ENCODE measurements around the gene PRELID2. TPM values are rescaled to one million over a fixed set of nuclear protein-coding genes. Genes with fewer than 3 reads are reported as not detected.

Gene PRELID2
- total RNA-seq, 1 donor from 2014 or later = 21.4 TPM

DNA sequence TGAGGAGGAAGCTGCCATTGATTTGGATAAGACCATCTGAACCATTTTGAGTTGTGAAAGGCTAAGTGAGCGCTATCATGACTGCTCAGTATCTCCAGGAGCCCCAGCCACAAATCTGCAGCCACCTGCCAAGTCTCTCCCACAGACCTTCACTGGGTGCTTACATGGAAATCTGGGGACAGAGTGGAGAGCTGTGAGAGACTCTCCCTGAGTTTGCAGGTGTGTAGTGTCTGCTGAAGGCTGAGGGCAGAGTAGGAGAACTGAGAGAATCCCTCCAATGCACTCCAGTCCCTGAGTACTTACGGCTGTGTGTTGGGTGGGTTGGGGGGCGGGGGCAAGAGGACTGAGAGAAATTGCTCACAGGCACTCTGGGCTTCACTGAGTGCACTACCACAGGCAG is 123.7 kb downstream of the PRELID2 start:
- H3K4me1 Mint-ChIP-seq (ENCODE audit: low read depth) = peaks cover 26% of the 10 kb centered on the region
- H3K36me3 Mint-ChIP-seq (ENCODE audit: insufficient read depth) = no peaks in the 10 kb centered on the region
- DNase-seq (ENCODE audit: low spot score, unreplicated experiment) = no peak
- no peaks in the 10 kb centered on the region for H3K27me3 Mint-ChIP-seq
- H3K9me3 Mint-ChIP-seq (ENCODE audit: low read depth) = no peaks in the 10 kb centered on the region
- no peak overlapping the region for H3K4me3 Mint-ChIP-seq (ENCODE audit: low read depth)
- no peak overlapping the region for H3K27ac Mint-ChIP-seq
- TF ChIP-seq, protein P1, sequence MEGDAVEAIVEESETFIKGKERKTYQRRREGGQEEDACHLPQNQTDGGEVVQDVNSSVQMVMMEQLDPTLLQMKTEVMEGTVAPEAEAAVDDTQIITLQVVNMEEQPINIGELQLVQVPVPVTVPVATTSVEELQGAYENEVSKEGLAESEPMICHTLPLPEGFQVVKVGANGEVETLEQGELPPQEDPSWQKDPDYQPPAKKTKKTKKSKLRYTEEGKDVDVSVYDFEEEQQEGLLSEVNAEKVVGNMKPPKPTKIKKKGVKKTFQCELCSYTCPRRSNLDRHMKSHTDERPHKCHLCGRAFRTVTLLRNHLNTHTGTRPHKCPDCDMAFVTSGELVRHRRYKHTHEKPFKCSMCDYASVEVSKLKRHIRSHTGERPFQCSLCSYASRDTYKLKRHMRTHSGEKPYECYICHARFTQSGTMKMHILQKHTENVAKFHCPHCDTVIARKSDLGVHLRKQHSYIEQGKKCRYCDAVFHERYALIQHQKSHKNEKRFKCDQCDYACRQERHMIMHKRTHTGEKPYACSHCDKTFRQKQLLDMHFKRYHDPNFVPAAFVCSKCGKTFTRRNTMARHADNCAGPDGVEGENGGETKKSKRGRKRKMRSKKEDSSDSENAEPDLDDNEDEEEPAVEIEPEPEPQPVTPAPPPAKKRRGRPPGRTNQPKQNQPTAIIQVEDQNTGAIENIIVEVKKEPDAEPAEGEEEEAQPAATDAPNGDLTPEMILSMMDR (IDR thresholded peaks at IDR 0.05; ENCODE audit: unreplicated experiment) = no peak

Other genes starting within 250 kb of the PRELID2 start
- gene GRXCR2, start 37.7 kb upstream of the PRELID2 start, total RNA-seq = not detected in 2 replicates
- 16.7 and 17.6 TPM in 2 replicates for gene SH3RF2, start 101.2 kb upstream of the PRELID2 start, total RNA-seq